ENCODE results near the gene CPNE4.

CPNE4 gene

DNA sequence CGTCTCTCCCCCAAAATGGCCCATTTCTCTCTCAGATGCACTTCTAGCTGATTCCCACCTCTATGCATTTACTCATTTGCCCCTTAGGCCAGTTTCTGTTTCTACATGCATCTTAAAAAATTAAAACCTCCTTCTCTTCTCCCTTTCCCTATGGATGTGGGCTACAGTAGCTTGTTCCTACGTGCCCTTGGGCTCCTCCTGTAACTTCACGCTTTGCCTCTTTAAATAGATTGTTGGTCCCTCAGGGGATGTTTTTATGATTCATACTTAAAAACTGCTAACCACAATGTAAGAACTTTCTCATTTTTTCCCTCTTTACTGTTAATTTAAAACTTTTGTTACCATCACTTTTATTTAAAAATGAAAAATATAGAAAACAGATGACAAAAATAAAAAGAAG is 346.4 kb downstream of the CPNE4 start:
- TF ChIP-seq ZFX (IDR thresholded peaks at IDR 0.05) (no peak), CTCF (conservative IDR thresholded peaks at IDR 0.05) (no peak)
- no peak overlapping the region for H3K27ac ChIP-seq

GRCh38 chr3:131669600-131669999 is 365.2 kb downstream of the CPNE4 start:
- H3K27ac ChIP-seq = no peak overlapping the region
- TF ChIP-seq CTCF (conservative IDR thresholded peaks at IDR 0.05) (no peak), ZFX (IDR thresholded peaks at IDR 0.05) (no peak)

DNA sequence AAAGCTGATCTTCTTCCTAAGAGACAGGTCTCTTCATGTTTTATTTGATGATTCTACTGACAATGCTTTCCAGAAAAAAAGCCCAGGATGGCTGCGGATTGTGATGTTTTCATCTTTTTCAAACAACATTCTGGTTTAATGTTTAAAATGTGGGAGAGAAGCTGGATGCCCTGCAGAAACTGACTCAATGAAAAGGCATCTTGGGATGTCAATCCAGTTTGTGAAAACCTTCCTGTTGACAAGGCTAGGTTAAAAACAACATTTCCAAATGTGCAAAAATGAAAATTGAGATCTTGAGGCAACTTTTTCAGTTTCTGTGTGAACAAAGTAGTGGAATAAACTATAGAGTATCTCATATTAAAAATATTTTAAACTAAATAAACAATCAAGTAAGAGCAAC is 376.0 kb downstream of the CPNE4 start:
- TF ChIP-seq CTCF (conservative IDR thresholded peaks at IDR 0.05) (no peak), ZFX (IDR thresholded peaks at IDR 0.05) (no peak)

GRCh38 chr3:131658115-131658514 is 376.7 kb downstream of the CPNE4 start:
- H3K27ac ChIP-seq = no peak overlapping the region
- TF ChIP-seq ZFX (IDR thresholded peaks at IDR 0.05) = no peak
- peak; percentile 21 for TF ChIP-seq CTCF (conservative IDR thresholded peaks at IDR 0.05)

More for the DNA sequence above, 376.0 kb downstream of the CPNE4 start:
- H3K27ac ChIP-seq = no peak overlapping the region

- H3K27ac ChIP-seq = no peak overlapping the region
- TF ChIP-seq CTCF (conservative IDR thresholded peaks at IDR 0.05) (no peak), ZFX (IDR thresholded peaks at IDR 0.05) (no peak)
These were observed 379.6 kb downstream of the CPNE4 start for GRCh38 chr3:131655070-131655690.

- TF ChIP-seq ZFX (IDR thresholded peaks at IDR 0.05) (no peak), CTCF (conservative IDR thresholded peaks at IDR 0.05) (no peak)
- H3K27ac ChIP-seq = no peak overlapping the region
These were observed 389.2 kb downstream of the CPNE4 start for GRCh38 chr3:131645638-131646037.

DNA sequence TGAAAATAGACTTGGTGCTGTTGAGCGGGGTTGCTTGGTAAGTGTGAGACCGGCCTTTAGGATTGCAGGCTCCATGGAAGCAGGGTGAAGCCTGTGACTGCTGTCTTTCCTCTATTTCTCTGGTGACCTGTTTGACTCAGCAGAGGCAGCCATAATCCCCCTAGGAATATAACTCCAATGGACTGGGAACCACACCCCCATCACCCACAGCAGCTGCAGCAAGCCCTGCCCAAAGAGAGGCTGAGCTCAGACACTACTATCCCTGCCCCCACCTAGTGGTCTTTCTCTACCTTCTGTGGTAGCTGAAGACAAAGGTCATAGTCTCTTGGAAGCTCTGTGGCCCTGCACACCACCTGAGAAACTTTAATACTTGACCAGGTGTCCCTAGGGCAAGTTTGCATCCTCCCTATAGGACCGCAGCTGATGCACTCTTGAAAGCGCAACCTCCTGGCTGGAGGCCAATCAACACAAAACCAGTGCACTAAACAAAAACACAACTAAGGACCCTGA is 398.5 kb downstream of the CPNE4 start:
- H3K27ac ChIP-seq = no peak overlapping the region
- TF ChIP-seq ZFX (IDR thresholded peaks at IDR 0.05) = no peak
- no peak for TF ChIP-seq CTCF (conservative IDR thresholded peaks at IDR 0.05)
